H1 (cell line): ENCODE results near the gene SGCD. TPM values are rescaled to one million over a fixed set of nuclear protein-coding genes. Genes with fewer than 3 reads are reported as not detected.

ENCODE experiments used
- CTCF ChIA-PET: fragments of 300-600 bp; sonication (Branson Sonifier 250); formaldehyde crosslinking; loops from one replicate; lab custom pipeline; 2021; ENCODE audit not compliant: partially characterized antibody; lab: Charles Lee
- POLR2A ChIA-PET: fragments of 300-600 bp; sonication (Branson Sonifier 250); formaldehyde crosslinking; loops from one replicate; lab custom pipeline; 2021; ENCODE audit warnings: inconsistent platforms; ENCODE audit not compliant: partially characterized antibody; lab: Charles Lee
- DNase-seq, 2 experiments: peaks; one replicate each; pipeline versions ENCODE4 v3.0.0 to v3.0.0-alpha.2; 2010 to 2022; ENCODE audit warnings: low spot score in 2 of 2, low read depth in 1 of 2, mixed read lengths in 1 of 2
- FAIRE-seq: peaks from 2 replicates; lab custom pipeline; 2011; peaks lifted over from hg19 to GRCh38; lab: Jason Lieb, UNC
- H2AFZ ChIP-seq: 2 replicates; pipeline ENCODE4 v1.8.1; 2012; ENCODE audit warnings: low read length, inconsistent platforms
- H2AK5ac ChIP-seq: 2 replicates; pipeline ENCODE4 v1.6.1; 2013; ENCODE audit warnings: low read depth, low read length
- H2BK120ac ChIP-seq: replicated peaks from 2 replicates; pipeline ENCODE3; 2013; ENCODE audit warnings: low read depth, low read length, inconsistent platforms
- H2BK12ac ChIP-seq: 2 replicates; pipeline ENCODE4 v1.6.1; 2013; ENCODE audit warnings: low read depth, low read length
- H2BK15ac ChIP-seq: 2 replicates; pipeline ENCODE4 v1.6.1; 2013; ENCODE audit warnings: low read length
- H2BK20ac ChIP-seq: 2 replicates; pipeline ENCODE4 v1.6.1; 2013; ENCODE audit warnings: low read length
- H2BK5ac ChIP-seq: 2 replicates; pipeline ENCODE4 v1.6.1; 2013; ENCODE audit warnings: low read depth, low read length
- H3K14ac ChIP-seq: 2 replicates; pipeline ENCODE4 v1.6.1; 2013; ENCODE audit warnings: inconsistent platforms; ENCODE audit not compliant: insufficient read length
- H3K18ac ChIP-seq: 2 replicates; pipeline ENCODE4 v1.6.1; 2013; ENCODE audit warnings: low read length; ENCODE audit errors: extremely low read depth
- H3K23ac ChIP-seq: 2 replicates; pipeline ENCODE4 v1.6.1; 2013; ENCODE audit warnings: inconsistent platforms; ENCODE audit not compliant: insufficient read length
- H3K23me2 ChIP-seq: 2 replicates; pipeline ENCODE4 v1.6.1; 2013; ENCODE audit warnings: low read depth, low read length
- H3K27ac ChIP-seq: 2 replicates; pipeline ENCODE4 v1.6.1; 2011; ENCODE audit warnings: low read depth, low read length, inconsistent platforms
- H3K27me3 ChIP-seq, 4 experiments: replicated peaks in 1 of 4; 1 replicate in 1 of 4; 2 replicates in 3 of 4; pipeline versions ENCODE4 v1.6.1 to v1.8.1; 2011 to 2013; ENCODE audit warnings: low read length in 3 of 4, mild to moderate bottlenecking in 3 of 4, inconsistent platforms in 2 of 4, mixed read lengths in 2 of 4, moderate library complexity in 1 of 4; ENCODE audit not compliant: control insufficient read depth in 3 of 4, insufficient read depth in 3 of 4; ENCODE audit errors: extremely low read depth in 1 of 4
- H3K36me3 ChIP-seq, 4 experiments: 2 replicates each; pipeline versions ENCODE4 v1.6.1 to v1.8.1; 2011 to 2013; ENCODE audit warnings: mild to moderate bottlenecking in 4 of 4, low read length in 3 of 4, moderate library complexity in 2 of 4, control low read depth in 1 of 4, inconsistent platforms in 1 of 4; ENCODE audit not compliant: insufficient read depth in 4 of 4, control insufficient read depth in 2 of 4
- H3K4ac ChIP-seq: replicated peaks from 2 replicates; pipeline ENCODE3; 2013; ENCODE audit warnings: low read length, low read depth, mixed read lengths, inconsistent platforms; ENCODE audit not compliant: insufficient read length
- H3K4me1 ChIP-seq, 4 experiments: replicated peaks in 1 of 4; 1 replicate in 1 of 4; 2 replicates in 3 of 4; pipeline versions ENCODE4 v1.6.1 to v1.8.1; 2011 to 2013; ENCODE audit warnings: low read length in 3 of 4, inconsistent platforms in 2 of 4, mixed read lengths in 1 of 4; ENCODE audit not compliant: insufficient read depth in 4 of 4, control insufficient read depth in 3 of 4
- H3K4me2 ChIP-seq, 2 experiments: 2 replicates each; pipeline versions ENCODE4 v1.6.1 to v1.8.1; 2011 to 2013; ENCODE audit warnings: low read depth in 2 of 2, low read length in 2 of 2, control low read depth in 1 of 2, inconsistent platforms in 1 of 2, mild to moderate bottlenecking in 1 of 2; ENCODE audit not compliant: insufficient read depth in 1 of 2
- H3K4me3 ChIP-seq, 4 experiments: fragments of 200-600, 300-600 bp in 1 of 4; sonication (generic), shearing (Covaris generic), sonication (Bioruptor Twin) in 1 of 4; 2 replicates each; pipeline versions ENCODE4 v1.5.1 to v1.8.1; 2011 to 2016; ENCODE audit warnings: low read length in 4 of 4, low read depth in 3 of 4, control low read depth in 2 of 4, inconsistent platforms in 2 of 4, mild to moderate bottlenecking in 2 of 4, mixed read lengths in 1 of 4, moderate library complexity in 1 of 4; ENCODE audit not compliant: insufficient read depth in 2 of 4; ENCODE audit errors: extremely low read depth in 1 of 4
- H3K56ac ChIP-seq: replicated peaks from 2 replicates; pipeline ENCODE3; 2013; ENCODE audit warnings: low read depth, mild to moderate bottlenecking, mixed read lengths, low read length, inconsistent platforms; ENCODE audit not compliant: insufficient read length
- H3K79me1 ChIP-seq: 2 replicates; pipeline ENCODE4 v1.6.1; 2013; ENCODE audit warnings: low read depth, low read length, control low read depth
- H3K79me2 ChIP-seq, 2 experiments: 2 replicates each; pipeline versions ENCODE4 v1.6.1 to v1.8.1; 2012 to 2013; ENCODE audit warnings: low read length in 2 of 2, mild to moderate bottlenecking in 2 of 2, inconsistent platforms in 1 of 2; ENCODE audit not compliant: insufficient read depth in 2 of 2, control insufficient read depth in 1 of 2
- H3K9ac ChIP-seq, 4 experiments: replicated peaks in 1 of 4; 1 replicate in 1 of 4; 2 replicates in 3 of 4; pipeline versions ENCODE4 v1.6.1 to v1.8.1; 2011 to 2013; ENCODE audit warnings: low read depth in 3 of 4, low read length in 3 of 4, control low read depth in 2 of 4, mild to moderate bottlenecking in 2 of 4, moderate library complexity in 2 of 4, inconsistent platforms in 1 of 4; ENCODE audit errors: extremely low read depth in 1 of 4
- H3K9me3 ChIP-seq, 2 experiments: 2 replicates each; pipeline versions ENCODE4 v1.6.1 to v1.8.1; 2012 to 2013; ENCODE audit warnings: mild to moderate bottlenecking in 2 of 2, moderate library complexity in 2 of 2, control low read depth in 1 of 2, inconsistent platforms in 1 of 2, low read depth in 1 of 2, low read length in 1 of 2, mixed read lengths in 1 of 2; ENCODE audit not compliant: insufficient read depth in 2 of 2
- H4K20me1 ChIP-seq, 2 experiments: replicated peaks in 1 of 2; 2 replicates each; pipeline versions ENCODE3 to v1.8.1; 2011 to 2013; ENCODE audit warnings: inconsistent platforms in 2 of 2, low read length in 2 of 2, mild to moderate bottlenecking in 1 of 2; ENCODE audit not compliant: insufficient read depth in 2 of 2, control insufficient read depth in 1 of 2
- H4K5ac ChIP-seq: 2 replicates; pipeline ENCODE4 v1.6.1; 2013; ENCODE audit warnings: low read length, low read depth, mixed read lengths, inconsistent platforms; ENCODE audit not compliant: insufficient read length
- H4K8ac ChIP-seq: 2 replicates; pipeline ENCODE4 v1.8.0; 2013; ENCODE audit warnings: mild to moderate bottlenecking, moderate library complexity, low read length, inconsistent platforms; ENCODE audit not compliant: insufficient read depth; ENCODE audit errors: extremely low read depth
- H4K91ac ChIP-seq: replicated peaks from 2 replicates; pipeline ENCODE3; 2013; ENCODE audit warnings: low read length, mixed read lengths, inconsistent platforms; ENCODE audit not compliant: insufficient read length
- ATF3 ChIP-seq: IDR thresholded peaks from 2 replicates; pipeline ENCODE4 v1.6.1; 2011; ENCODE audit warnings: low read depth, mild to moderate bottlenecking, low read length; ENCODE audit not compliant: insufficient read depth
- KDM5A ChIP-seq: fragments of 200-600 bp; IDR thresholded peaks from 2 replicates; pipeline ENCODE4 v1.7.1; 2012; ENCODE audit warnings: mild to moderate bottlenecking, low read length, inconsistent platforms, mixed read lengths
- PHF8 ChIP-seq: fragments of 200-600 bp; sonication (generic); conservative IDR thresholded peaks from 2 replicates; pipeline ENCODE4 v1.7.1; 2012; ENCODE audit warnings: low read depth, mild to moderate bottlenecking, inconsistent platforms, low read length, moderate library complexity
- RAD21 ChIP-seq, 2 experiments: IDR thresholded peaks in 1 of 2; conservative IDR thresholded peaks in 1 of 2; 2 replicates each; pipeline ENCODE4 v1.6.1; 2011; ENCODE audit warnings: low read depth in 2 of 2, low read length in 2 of 2, improper control_type of control experiment in 1 of 2, inconsistent platforms in 1 of 2, mild to moderate bottlenecking in 1 of 2, moderate library complexity in 1 of 2
- TAF7 ChIP-seq: optimal IDR thresholded peaks from 2 replicates; pipeline ENCODE3; 2011; ENCODE audit warnings: low read depth, mild to moderate bottlenecking, inconsistent platforms, low read length, moderate library complexity, borderline replicate concordance
- TEAD4 ChIP-seq: IDR thresholded peaks from 2 replicates; pipeline ENCODE4 v1.6.1; 2012; ENCODE audit warnings: low read depth, low read length, inconsistent platforms, mixed read lengths
- WGBS, 2 experiments: shearing (Covaris generic) in 1 of 2; methylation state at CpG; one replicate each; pipeline versions ENCODE4 v1.1.6 to v1.1.7; 2013 to 2015; ENCODE audit warnings: low lambda C conversion rate in 2 of 2, mixed read lengths in 2 of 2, inconsistent platforms in 1 of 2, low coverage in 1 of 2, missing lambda C conversion rate in 1 of 2; ENCODE audit not compliant: insufficient replicate concordance in 2 of 2, insufficient coverage in 1 of 2, insufficient read length in 1 of 2; ENCODE audit errors: extremely low coverage in 1 of 2, missing lambda C conversion rate in 1 of 2; 5-methylcytosine and 5-hydroxymethylcytosine counted together
- polyA plus RNA-seq, 7 experiments: library from polyadenylated mRNA; depleted of rRNA in 3 of 7; stranded (reverse) in 5 of 7; unstranded in 2 of 7; fragments of >200 nt in 5 of 7; fragments of 200-250 nt in 2 of 7; gene quantifications; 1 replicate in 5 of 7; 2 replicates in 1 of 7; 4 replicates in 1 of 7; pipeline versions ENCODE4 v1.2.1 to v1.2.3, GENCODE V29; 2011 to 2013; ENCODE audit warnings: missing spikeins in 2 of 7, mixed read lengths in 2 of 7
- total RNA-seq: library from RNA; stranded (reverse); fragmentation: NEBNext Ultra II Directional; extraction: Animal tissue kit (Norgen Biotek cat#: 25700); gene quantifications from 2 replicates; pipeline ENCODE4 v1.2.1, GENCODE V29; 2021

SGCD gene
- total and polyA plus RNA-seq, 2 of the 8 experiments (the other 6 are each of a cell fraction or from before 2014, with no cell fraction given), result 0.04 to 0.08 TPM

DNA sequence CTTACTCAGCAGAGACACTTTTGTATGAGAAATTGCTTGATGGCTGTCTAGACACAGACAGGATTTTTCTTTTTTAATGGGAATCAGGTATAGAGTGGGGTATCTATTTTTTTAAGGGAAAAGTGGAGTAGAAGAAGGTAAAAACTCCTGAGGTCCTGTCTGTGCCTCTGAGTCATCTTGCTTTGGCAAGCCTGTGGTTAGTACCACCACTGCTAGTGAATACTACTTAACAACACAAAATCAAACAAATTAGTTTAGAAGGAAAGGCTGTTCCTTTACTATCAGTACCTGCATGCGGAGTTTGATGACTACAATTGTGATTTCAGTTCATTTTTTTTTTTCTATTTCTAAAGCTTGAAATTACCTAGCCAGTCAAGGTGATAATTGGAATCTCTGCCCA is 372.2 kb downstream of the SGCD start:
- Histone ChIP-seq H3K4ac (no peak overlapping the region), H3K27ac (no peak overlapping the region), H3K14ac (no peak overlapping the region), H3K27me3 (no peaks in the 10 kb centered on the region), H4K5ac (no peak overlapping the region), H2BK15ac (no peak overlapping the region), H2BK12ac (no peak overlapping the region)
- WGBS, 2 experiments, result 94% methylated on average over 1 of the region's 1 CpG; no CpG with 5 or more reads in 1 of the 2 experiments
- POLR2A ChIA-PET, result no interaction called here
- no peak for DNase-seq
- TF ChIP-seq TAF7 (no peak), ATF3 (no peak), RAD21 (IDR thresholded peaks at IDR 0.05 in 1 of 2, conservative IDR thresholded peaks at IDR 0.05 in 1 of 2; ENCODE audit: low read depth in 2 of 2, low read length in 2 of 2) (no peak), TEAD4 (no peak), KDM5A (no peak), PHF8 (no peak)
- TF ChIP-seq, all 59 proteins: peak for 0
- CTCF ChIA-PET, result interaction anchor here (0.6 to 1.3 kb wide), 2 partner anchors 116 to 332 kb away, joined by 3 to 4 read pairs; no protein-coding TSS in a partner anchor
- FAIRE-seq, result no peak
- no peak overlapping the region for H2AFZ ChIP-seq
- no peaks in the 10 kb centered on the region; the same call in 1 of the 2 replicates for H3K23me2 ChIP-seq
- H2BK120ac ChIP-seq, result no peak overlapping the region
- no peaks in the 10 kb centered on the region for H3K9me3 ChIP-seq
- no peaks in the 10 kb centered on the region for H4K20me1 ChIP-seq
- H3K56ac ChIP-seq, result no peak overlapping the region
- no peaks in the 10 kb centered on the region for H3K36me3 ChIP-seq
- no peak overlapping the region for H2BK20ac ChIP-seq
- H2AK5ac ChIP-seq, result no peak overlapping the region
- H3K79me2 ChIP-seq, result no peaks in the 10 kb centered on the region
- H3K9ac ChIP-seq, result no peak overlapping the region
- H3K23ac ChIP-seq, result no peak overlapping the region
- no peak overlapping the region for H3K4me3 ChIP-seq
- H2BK5ac ChIP-seq, result no peak overlapping the region
- no peak overlapping the region for H3K18ac ChIP-seq
- H3K4me2 ChIP-seq, result no peak overlapping the region
- H3K79me1 ChIP-seq, result no peaks in the 10 kb centered on the region
- no peak overlapping the region for H4K8ac ChIP-seq
- peaks cover 0 to 2% (median 0%) of the 10 kb centered on the region in 4 experiments; a peak in 1 of 7 replicates for H3K4me1 ChIP-seq
- no peak overlapping the region for H4K91ac ChIP-seq
